ENCODE measurements around the gene ATXN7L3.

DNA sequence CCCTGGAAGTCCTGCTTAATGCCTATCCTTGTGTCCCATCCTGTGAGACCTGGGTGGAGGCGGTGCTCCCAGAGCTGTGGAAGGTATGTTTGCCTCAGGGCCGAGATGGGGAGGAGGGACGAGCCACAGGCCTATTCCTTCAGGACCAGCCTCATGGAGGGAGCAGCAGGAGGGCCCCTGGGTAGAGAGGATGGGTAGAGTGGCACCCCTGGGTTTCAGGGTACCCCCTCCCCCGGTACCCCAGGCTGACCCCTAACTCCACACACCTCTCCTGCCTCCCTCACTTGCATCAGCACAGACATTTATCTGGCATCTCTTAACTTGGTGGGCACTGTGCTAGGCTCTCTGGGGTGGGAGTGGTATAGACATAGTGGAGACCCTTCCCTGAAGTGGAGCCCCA, 22.0 kb downstream of the ATXN7L3 start:
- TF ChIP-seq, protein P1, sequence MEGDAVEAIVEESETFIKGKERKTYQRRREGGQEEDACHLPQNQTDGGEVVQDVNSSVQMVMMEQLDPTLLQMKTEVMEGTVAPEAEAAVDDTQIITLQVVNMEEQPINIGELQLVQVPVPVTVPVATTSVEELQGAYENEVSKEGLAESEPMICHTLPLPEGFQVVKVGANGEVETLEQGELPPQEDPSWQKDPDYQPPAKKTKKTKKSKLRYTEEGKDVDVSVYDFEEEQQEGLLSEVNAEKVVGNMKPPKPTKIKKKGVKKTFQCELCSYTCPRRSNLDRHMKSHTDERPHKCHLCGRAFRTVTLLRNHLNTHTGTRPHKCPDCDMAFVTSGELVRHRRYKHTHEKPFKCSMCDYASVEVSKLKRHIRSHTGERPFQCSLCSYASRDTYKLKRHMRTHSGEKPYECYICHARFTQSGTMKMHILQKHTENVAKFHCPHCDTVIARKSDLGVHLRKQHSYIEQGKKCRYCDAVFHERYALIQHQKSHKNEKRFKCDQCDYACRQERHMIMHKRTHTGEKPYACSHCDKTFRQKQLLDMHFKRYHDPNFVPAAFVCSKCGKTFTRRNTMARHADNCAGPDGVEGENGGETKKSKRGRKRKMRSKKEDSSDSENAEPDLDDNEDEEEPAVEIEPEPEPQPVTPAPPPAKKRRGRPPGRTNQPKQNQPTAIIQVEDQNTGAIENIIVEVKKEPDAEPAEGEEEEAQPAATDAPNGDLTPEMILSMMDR (conservative IDR thresholded peaks at IDR 0.05 in 1 of 2, IDR thresholded peaks at IDR 0.05 in 1 of 2; ENCODE audit: extremely low read depth in 1 of 2, insufficient read depth in 1 of 2, low read depth in 1 of 2, low read length in 2 of 2) = no peak
- TF ChIP-seq EZH2 (IDR thresholded peaks at IDR 0.05; ENCODE audit: borderline replicate concordance, low read length) = no peak
